ENCODE results near the gene MYH8.

GRCh38 chr17:10429421-10430045 lies 7.8 kb upstream of the MYH8 start:
- TF ChIP-seq CTCF (IDR thresholded peaks at IDR 0.05) (no peak), EP300 (IDR thresholded peaks at IDR 0.05) (no peak), POLR2A (IDR thresholded peaks at IDR 0.05; ENCODE audit: low read depth) (no peak), POLR2AphosphoS5 (IDR thresholded peaks at IDR 0.05) (no peak)
